Activated naive CD4-positive, alpha-beta T cell treated with anti-CD3 and anti-CD28 coated beads, Interleukin-2, amount 50 U/mL, for 16 hours (primary cell): Measurements from ENCODE around the gene IKZF2.

ENCODE experiments used
- DNase-seq: peaks from one replicate; pipeline ENCODE4 v3.0.0-alpha.2; 2020

Gene IKZF2

DNA sequence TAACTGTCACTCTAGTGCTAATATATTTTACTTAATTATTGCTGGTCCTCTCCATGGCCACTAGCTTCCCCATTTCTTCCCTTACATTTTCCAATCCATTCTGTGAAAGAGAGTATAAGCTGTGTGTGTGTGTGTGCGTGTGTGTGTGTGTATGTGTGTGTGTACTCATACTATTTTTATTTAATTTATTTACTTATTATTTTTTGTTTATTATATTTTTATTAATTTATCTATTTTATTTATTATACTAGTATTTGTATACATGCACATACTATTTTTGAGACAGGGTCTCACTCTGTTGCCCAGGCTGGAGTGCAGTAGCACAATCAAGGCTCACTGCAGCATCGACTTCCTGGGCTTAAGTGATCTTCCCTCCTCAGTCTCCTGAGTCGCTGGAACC, 59.6 kb downstream of the IKZF2 start:
- no peak for DNase-seq

DNA sequence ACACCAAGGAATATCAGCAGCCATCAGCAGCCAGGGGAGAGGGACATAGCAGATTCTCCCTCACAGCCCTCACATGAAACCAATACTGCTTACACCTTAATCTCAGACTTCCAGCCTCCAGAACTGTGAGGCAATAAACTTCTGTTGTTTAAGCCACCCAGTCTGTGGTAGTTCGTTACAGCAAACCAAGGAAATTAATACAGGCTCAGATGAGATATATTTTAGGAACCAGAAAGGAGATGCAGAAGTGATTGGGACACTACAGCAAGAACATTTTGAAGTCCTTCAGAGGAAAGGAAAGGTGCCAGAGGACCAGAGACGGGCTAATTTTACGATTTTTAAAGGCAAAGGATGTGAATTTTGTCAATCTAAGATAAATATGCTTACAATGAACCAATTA, 60.6 kb downstream of the IKZF2 start:
- no peak for DNase-seq

DNA sequence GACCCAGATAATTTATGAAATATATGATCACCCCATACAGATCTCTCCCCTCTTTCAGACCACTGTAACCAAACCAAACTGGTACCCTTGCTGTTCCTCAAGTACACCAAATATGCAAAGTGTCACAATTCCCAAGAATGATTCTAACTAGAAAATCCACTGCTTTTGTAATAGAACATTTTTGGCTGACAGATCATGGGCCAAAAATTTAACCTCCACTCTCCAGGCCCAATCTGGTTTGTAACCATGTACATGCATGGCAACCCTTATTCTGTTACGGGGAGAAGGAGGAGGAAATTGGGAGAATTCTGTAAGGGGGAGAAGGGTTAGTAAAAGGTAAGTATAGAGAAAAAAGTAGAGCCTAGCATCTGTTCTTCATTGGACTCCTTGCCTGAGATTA, 62.0 kb downstream of the IKZF2 start:
- no peak for DNase-seq

DNA sequence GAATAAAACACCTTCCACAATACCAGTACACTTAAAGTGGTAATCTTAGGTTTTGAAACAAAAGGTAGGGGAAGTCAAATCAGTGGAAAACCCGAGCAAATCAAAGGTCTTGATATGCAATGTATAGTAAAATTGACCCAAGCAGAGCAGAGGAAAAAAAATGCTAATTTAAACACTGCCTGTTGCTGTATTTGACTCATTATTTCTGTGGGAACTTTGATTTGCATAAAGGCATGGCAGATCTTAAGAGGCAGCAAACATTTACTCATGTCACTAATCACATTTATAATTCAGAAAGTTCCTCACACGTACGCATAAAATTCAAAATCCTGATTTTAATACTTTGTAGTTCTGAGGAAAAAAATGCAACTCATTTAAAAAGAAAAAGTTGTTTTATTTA, 64.4 kb downstream of the IKZF2 start:
- DNase-seq = no peak

DNA sequence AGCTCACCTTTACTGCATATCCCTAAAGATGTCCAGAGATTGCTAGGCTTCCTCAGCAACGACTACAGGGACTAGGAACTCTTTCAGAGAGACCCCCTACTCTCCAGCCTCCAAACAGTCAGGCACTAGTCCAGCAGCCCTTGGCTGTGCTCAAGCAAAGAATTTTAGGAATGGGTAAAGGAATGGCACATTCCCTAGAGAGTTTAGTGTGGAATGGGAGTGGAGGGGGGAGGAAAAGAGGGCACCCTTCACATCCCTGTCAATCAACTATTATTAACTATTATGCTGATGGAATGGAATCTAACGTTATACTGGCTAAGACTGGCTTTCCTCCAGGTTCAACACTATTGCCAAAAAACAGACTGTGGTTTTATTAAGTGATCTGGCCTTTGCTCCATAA, 64.8 kb downstream of the IKZF2 start:
- no peak for DNase-seq

DNA sequence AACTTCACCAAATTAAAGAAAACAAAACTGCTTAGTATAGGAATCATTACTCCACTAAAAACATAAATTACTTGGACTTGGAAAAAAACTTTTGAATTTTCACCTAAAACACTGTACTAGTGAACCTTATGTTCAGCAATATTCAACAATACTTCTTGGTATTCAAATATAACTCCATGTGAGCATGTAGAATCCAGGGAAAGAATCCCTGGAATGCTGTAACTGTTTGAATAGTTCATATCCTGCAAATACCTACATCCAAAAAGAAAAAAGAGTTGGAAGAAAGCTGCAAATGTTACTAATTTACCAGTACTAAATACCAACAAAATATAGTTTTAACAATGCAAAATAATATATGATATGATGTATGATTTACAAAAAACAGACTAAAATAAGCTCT, 65.4 kb downstream of the IKZF2 start:
- no peak for DNase-seq

DNA sequence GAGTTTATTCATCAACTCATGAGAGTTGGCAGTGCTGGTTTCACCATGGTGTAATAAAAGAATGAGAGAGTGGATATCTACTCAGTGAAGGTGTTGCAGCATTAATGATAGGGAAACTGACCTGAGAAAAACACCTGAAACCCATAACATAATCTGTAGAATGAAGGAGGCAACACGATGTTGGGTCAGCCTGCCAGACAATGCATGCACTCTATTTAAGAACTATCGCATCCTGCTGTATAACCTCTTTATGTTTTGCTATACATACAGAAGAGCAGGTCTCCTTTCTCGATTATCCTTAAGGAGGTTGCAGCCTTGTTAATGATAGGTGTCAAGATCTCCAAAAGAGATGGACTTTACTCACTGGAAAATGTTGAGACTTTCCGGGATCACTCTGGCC, 65.9 kb downstream of the IKZF2 start:
- no peak for DNase-seq

DNA sequence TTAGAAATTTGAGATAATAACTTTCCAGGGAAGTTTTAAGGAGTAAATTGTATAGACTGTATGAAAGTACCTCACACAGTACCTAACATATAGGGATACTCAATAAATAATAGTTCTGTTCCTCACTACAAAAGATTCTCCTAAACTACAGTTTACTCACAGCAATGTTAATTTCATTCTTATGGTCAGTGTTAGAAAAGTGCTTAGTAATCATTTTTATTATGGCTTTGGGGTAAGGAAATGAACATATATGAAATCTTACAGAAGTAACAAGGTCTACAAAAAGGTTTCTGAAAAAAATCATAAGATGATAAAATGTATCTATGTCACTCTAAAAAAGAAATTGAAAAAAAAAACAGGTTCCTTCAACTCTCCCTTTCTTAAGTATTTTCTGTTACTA, 67.2 kb downstream of the IKZF2 start:
- no peak for DNase-seq

DNA sequence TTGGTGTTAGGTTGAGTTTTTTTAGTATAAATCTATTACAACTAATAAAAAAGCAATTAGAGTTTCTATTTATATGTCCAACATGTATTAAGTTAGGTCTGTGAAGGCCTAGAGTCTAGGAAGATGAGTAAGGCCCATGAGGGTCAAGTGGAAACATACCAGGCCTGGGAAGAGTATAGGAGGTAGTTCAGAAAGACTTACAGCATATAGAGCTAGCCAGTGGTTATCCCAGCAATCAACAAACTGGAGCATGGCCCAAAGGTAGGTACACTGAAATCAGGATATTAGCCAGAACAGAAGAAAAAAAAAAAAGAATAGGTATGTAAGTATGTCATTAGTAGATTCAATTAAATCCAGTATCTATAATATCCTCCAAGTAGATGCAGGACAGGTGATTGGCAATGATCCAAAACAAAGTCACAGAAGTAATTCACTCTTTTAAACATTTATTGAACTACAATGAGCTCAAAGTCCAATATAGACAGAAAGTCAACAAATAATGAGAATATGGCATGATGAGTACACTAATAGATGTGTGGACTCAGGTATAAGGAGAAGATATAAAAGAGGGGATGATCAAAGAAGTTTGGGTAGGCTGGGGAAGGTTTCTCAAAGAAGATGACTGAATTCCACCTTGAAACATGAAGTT, 70.3 kb downstream of the IKZF2 start:
- no peak for DNase-seq

DNA sequence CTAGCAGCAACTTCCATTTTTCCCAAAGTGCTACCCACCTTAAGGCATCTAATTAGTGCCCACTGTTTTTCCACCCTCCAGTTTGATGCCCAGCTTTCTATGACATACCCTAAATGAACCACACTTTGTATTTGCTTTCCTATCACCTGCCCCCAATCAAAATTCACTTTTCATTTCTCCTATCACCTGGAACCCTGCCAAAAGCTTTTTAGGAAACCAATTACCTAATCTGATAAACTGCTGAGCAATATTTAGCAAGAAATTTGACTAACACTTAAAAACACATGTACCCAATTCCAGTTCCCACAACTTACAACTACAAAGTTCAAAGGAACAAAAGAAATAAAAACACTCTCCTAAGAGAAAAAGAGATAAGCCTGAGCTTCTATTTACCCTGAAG, 71.7 kb downstream of the IKZF2 start:
- DNase-seq = no peak

DNA sequence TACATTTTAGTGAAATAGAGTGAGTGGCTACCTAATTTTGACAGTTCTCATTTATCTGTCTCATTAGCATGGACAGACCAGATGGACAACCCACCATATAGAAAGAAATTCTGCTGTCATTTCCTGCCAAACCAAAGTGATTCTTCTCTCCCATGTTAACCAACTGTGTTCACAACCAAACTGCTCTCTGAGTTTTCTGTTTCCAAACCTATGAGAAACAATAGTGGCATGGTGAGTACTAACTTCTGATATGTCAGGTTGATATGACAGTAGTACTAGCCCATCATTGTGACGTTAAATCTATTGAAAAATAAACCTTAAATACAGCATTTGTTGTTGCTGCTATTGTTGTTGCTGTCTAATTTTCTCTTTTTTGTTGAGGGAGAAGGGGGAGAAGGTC, 72.7 kb downstream of the IKZF2 start:
- no peak for DNase-seq

DNA sequence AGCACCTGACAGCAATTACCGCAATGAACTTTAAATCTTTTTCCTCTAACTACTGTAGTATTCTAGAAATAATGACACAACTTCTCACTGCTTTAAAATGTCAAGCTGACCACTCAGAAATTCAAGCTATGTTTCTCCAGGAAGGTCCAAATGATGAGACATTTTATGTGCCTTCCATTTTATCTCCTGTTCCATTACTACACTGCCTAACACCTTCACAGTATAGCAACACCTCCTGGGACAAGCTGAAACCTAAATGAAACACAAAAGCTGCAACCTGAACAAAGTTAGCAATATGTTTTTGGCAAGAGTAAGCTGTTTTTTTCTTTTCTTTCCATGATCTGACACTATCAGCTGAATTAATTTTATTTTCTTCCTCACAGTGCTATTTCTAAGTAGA, 81.9 kb downstream of the IKZF2 start:
- DNase-seq = no peak

DNA sequence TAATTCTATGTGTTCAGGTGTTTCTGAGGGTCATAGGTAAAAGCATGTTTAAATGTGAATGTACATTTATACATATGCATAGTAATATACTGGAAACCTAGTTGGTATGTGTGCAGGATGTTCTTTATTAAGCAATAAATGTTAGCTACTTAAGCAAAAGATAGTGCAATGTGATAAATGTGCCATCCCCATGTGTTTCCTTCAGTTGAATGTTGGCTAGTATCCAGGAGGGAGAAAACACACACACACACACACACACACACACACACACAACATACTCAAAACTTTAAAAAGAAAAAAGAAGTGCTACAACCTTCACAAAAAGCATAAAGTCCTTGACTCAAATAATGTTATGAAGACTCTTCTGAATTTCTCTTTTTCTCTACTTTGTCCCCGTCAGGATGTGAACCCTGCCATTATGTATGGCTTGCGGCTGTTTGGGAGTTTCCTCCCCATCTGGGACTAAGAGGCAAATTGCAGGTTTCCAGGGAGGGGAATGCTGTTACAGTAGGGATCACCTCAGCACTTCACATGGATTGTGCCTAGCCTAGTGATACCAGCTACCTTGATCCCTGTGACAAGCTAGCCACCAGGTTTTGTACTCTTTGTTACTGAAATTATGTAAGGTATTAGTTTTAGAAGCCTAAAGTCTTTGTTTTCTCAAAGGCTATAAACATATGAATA, 82.6 kb downstream of the IKZF2 start:
- no peak for DNase-seq

DNA sequence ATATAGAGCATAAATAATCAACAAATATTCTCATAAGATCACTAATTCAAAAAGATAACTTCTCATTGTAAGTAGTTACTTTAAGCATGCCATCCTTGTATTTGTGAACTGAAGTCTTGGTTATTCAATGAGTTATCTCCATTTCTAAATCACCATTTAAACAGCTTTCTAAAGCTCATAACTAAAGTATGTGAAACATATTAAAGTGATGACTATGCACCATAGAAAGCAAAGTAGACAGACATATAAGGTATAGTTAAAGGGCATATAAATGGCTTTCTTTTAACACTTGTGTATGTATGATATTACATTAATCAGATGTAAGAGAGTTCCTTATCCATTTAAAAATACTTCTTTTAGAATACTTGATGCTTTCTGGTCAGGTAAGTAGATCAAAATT, 83.5 kb downstream of the IKZF2 start:
- no peak for DNase-seq

DNA sequence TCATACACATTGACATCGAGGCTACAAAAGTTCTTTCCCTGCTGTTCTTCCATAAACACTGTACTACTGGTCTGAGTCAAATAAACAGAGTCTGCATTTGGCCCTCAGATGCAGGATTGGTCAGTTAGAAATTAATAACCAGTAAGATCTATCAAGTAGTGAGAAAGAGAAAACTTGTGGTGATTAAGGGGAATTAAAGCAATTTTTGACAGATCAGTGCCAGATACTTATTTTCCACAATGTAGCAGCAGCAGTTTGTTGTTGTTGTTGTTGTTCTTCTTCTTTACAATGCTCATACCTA, 85.0 kb downstream of the IKZF2 start:
- DNase-seq = no peak

DNA sequence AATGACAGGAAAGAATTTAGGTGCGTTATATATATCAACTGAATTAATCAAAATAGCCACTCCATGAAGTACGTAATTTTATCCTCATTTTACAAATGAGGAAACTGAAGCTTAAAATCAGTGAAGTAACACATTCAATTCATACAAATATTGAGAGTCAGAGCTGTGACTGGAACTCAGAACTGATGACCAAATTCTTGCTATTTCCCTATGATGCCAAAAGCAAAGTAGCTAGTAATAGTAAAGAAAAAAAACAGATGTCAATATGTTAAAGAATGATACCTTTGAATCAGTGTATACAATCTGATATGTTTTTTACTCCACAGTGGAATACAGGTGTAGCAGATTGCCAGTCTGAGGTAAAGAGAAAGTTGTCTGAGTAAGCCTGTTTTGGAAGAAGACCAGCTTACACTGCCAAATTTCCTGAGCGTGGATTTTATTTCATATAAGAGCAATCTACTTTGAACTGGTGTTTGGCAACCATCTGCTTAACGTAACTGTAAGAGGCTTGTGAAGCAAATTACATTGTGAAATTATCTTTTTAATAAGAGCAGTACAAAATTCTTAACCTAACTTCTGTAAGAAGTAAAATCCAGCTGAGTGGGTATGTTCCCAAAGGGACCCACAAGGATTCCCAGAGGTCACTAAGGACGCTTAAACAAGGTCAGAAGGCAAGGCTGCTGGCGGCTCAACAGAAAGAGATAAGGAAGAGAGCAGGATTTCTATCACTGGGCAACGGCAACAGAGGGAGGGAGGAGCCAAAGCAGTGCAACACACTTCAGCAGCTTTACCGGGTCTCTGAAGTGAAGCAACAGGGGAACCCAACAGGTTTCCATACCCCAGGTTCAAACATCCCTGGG, 85.6 kb downstream of the IKZF2 start:
- DNase-seq = no peak

DNA sequence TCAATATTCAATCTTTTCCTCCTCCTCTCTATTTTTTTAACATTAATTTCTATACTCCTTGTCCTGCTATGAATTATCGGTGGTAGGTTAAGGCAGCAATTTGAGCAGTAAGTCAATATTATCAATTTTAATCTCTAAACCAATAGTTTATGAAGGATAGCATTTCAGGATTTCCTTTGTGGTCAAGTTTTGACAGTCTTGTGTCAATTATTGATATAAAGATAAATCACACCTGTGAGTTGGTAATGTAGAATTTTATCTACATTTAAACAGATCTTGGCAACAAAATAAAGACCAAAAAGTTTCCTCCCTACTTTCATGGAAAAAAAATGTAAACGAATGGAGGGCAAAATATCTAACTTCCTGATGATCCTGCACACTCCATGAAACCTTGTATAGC, 87.3 kb downstream of the IKZF2 start:
- no peak for DNase-seq

DNA sequence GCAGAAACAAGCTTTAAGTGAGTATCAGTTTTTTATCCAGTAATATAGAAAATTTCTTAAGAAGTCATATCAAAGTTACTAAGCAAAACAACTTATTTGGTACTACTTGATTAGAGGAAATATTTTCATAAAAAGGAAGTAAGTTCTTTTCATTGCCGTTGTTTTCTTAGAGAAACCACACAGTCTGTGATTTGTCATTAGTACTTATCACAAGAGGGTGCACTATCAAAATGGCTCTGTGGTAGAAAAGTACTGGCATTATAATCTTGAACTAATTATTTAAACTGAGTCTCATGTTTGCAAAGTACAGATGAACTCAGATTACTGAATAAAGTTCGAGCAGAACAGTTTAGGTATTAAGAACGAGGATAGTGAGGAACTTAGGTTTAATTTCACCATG, 93.4 kb downstream of the IKZF2 start:
- no peak for DNase-seq

DNA sequence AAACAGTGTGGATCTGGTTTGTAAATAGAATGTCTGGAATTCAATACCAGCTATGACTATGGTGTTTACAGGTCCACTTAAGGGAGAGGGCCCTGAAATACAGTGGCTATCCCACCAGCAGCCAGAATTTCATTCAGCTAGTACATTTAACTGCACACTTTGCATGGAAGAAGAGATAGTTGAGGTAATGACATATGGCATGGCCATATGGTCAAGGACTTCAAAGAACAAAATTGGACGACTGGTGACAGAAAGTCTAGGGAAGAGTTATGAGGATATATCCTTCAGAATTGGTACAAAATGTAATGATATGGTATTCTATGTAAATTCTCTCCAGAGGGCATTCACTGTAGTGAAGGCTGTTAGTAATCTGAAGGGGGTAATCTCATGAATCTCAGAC, 105.0 kb downstream of the IKZF2 start:
- DNase-seq = no peak

DNA sequence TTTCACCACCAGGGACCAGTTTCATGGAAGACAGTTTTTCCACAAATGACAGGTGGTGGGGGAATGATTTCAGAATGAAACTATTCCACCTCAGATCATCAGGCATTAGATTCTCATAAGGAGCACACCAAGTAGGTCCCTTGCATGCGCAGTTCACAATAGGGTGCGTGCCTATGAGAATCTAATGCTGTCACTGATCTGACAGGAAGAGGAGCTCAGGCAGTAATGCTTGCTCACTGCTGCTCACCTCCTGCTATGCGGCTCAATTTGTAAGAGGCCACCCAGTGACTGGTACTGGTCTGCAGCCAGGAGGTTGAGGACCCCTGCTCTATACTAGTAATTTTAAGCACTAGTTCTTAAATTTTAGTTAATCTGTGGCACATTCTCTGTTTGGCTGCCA, 107.8 kb downstream of the IKZF2 start:
- DNase-seq = no peak

DNA sequence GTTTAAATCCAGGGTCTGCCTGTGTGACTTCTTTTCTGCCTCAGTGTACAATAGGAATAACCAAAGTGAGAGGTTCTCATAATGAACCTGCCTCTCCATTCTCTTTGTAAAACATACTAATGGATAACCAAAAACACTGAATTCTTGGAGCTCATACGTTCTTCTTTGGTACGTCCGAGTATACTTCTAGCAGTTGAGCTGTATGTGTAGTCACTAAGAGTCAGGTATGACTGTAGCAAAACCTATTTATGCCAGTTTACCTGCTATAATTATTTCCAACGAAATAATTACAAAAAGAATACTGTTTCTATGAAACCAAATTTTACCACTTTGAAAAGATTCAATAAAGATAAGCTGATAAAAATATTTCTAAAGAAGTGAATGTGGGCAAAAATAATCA, 109.2 kb downstream of the IKZF2 start:
- no peak for DNase-seq

DNA sequence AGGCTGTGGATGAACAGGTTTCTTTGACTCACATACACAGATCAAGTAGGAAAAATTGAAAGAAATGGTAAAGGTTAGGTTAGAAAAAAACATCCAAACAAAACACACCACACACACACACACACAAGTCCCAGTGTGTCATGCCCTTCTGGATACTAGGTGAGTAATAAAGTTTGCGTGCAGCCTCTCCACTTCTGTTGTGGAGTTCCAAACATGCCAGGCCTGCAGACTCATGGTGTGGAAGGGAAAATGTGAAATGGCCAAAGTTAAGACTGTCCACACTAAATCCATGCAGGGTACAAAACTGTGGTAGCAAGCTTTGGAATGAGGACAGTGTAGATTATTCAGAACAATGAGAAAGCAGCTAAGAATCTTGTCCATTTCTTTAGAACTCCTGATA, 114.6 kb downstream of the IKZF2 start:
- DNase-seq = no peak

DNA sequence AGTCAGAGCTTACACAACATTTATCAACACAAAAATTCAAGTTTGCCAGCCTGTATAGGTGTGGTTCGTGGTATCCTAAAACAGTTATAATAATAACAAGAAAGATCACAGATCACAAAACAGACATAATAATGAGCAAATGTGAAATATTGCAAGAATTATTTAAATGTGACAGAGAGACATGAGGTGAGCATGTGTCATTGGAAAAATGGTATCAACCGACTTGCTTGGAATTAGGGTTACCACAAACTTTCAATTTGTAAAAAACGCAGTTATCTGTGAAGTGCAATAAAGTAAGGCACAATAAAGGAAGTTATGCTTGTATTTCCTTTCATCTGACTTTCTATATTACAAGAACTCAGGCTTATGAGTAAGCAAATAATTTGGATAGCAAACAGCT, 116.8 kb downstream of the IKZF2 start:
- no peak for DNase-seq

DNA sequence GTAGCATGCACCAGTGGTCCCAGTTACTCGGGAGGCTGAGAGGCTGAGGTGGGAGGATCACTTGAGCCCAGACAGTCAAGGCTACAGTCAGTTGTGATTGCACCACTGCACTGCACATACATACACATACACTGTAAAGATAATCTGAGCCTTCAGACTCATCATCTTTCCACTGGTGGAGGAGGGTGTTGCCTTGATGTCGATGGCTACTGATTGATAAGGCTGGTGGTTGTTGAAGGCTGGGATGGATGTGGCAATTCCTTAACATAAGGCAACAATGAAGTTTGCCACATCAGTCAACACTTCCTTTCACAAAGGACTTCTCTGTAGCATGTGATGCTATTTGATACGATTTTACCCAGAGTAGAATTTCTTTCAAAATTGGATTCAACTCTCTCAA, 118.8 kb downstream of the IKZF2 start:
- DNase-seq = no peak

DNA sequence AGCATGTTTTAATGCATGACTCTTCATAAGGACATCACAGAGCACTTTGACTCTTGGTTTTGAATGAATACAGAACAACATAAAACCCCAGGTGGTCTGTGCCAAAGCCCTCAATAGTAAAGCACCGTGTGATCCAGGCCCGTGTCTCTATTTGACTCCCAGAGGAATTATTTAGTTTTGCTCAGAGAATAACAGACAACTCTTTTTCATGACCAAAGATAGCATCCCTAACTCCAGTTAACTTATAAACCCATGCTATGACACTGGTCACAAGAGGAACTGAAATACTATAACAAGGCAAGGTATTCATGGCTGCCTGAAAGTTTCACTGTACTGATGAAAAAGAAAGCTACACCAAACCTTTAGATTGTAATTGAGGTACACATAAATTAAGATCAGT, 128.4 kb downstream of the IKZF2 start:
- DNase-seq = no peak
